Kasumi-1 (cell line): ENCODE data around the gene TPPP.
"Not testable (repeated sequence)": the region's sequence is repeated elsewhere in the genome, so short reads cannot be mapped to it uniquely, and the experiment has no call there.

Experiments used
- DNase-seq, 2 experiments: peaks; one replicate each; lab custom pipeline; 2025; lab: John Stamatoyannopoulos, UW

The TPPP gene

DNA sequence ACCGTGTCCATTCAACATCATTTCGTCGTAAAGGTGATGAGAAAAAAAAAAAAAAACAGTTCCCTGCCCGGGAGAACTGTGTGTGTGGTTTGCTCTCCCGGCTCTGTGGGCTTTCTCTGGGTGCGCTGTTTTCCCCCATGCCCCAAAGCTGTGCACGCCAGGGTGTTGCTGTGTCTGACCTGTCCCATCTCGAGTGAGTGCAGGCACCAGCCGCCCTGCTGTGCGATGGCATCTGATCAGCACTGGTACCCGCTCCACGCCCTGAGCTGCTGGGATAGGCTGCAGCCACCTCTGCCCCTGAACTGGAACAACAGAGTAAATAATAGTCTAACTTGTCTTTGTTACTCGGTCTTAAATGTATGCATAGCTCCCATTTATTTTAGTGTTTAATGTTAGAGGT is 47.7 kb downstream of the TPPP start:
- no peak for DNase-seq

DNA sequence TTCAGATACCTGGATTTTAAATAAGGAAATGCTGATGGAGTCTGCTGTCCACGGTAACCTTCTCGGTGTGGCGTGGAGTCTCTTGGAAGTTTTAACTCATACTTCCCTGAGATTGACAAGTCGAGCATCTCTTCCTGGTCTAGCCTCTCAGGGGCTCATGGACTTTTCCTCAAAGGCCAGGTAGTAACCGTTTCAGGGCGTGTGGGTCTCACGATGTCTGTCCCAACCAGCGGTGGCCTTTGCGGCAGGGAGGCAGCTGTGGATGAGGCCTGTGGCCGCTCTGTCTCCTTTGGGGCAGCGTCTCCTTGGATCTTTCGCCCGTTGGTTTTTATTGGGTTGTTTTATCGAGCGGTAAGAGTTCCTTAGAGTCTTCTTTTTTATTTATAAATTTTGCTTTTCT is 48.2 kb downstream of the TPPP start:
- no peak for DNase-seq

DNA sequence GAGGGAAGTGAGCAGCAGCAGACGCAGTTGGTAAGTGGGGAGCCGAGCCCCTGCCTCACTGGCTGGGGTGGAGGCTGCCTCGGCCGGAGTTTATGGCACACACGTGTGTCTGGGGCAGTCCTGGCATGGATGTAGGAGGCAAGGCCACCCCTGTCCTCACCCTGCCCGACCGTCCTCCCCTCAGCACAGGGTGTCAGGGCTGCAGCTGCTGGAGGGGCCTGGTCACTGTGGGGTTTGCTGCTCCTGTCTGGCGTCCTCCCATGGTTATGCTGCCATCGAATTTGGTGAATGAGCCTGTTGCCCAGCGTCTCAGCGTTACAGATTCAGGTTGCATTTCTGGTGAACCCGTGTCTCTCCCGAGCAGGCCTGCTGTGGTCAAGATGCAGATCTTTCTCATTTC is 48.6 kb downstream of the TPPP start:
- DNase-seq: no peak

DNA sequence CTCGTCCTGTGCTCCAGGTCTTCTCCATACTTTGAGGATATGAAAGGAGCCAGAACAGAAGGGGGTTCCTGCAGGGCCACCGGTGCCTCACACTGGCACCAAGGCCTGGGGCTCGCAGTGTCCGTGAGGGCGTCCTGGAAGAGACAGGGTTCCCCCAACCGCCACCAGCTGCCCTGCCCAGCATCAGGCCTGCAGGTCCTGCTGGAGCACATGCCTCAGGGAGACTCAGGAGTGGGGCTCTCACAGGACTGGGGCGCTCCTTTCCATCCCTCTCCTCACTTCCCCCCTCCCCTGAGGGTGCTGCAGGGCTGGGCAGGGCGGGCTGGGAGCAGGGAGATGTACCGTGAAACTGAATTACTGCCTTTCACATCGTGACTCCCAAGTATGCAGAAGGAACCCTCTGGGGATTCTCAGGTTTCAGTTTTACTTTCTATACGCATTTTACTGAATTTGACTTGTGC is 49.3 kb downstream of the TPPP start:
- no peak for DNase-seq

DNA sequence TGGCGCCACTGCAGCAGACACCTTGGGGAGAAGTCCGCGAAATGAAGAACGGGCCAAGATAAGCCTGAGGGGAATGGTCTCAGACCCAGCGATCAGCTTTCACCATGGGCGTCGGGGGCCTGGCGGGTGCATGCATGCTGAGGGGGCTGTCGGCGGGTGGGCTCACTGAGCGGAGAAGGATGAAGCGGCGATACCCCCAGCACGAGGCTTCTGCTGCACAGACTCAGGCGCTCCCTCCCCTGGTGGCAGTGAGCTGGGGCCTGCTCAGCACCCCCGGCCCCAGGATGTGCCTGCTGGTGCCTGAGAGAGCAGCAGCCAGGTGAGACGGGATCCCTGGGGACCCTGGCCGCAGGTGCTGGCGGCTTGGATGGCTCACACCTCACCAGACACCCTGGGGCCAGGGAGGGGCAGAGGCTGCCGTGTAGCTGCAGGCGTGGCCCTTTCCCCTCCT is 49.8 kb downstream of the TPPP start:
- no peak for DNase-seq

DNA sequence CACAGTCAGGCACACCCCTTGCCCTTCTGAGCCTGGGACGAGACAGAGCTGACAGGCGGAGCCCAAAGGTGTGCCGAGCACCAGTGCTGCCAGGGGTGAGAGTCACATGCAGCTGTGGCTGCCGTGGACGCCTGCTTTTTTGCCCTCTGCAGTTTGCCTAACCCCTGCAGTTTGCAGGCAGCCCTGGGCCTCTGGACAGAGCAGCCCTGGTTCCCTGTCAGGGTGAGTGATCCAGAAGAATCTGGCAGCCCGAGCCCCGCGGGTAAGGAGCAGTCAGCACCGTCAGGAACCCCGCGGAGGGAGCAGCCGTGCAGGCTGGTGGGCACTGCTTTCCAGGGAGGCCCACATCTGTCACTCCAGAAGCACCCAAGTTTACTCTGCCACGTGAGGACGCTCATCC is 50.7 kb downstream of the TPPP start:
- no peak for DNase-seq

DNA sequence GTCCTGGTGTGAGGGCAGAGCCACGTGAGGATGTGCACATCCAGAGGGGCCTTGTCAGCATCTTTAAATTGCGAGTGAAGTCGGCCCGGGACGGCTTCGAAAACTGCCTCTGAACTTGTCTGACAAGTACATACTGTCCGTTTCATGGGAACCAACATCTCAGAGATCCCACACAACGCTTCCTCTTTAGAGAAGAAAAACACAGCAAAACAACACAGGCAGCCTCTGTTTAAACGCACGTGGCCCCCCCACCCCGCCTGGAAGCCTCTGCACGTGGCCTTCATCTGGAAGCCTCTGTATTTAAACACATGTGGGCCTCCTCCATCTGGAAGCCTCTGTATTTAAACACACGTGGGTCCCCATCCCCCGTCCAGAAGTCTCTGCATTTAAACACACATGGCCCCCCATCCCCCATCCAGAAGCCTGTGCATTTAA is 51.8 kb downstream of the TPPP start:
- DNase-seq: no peak

DNA sequence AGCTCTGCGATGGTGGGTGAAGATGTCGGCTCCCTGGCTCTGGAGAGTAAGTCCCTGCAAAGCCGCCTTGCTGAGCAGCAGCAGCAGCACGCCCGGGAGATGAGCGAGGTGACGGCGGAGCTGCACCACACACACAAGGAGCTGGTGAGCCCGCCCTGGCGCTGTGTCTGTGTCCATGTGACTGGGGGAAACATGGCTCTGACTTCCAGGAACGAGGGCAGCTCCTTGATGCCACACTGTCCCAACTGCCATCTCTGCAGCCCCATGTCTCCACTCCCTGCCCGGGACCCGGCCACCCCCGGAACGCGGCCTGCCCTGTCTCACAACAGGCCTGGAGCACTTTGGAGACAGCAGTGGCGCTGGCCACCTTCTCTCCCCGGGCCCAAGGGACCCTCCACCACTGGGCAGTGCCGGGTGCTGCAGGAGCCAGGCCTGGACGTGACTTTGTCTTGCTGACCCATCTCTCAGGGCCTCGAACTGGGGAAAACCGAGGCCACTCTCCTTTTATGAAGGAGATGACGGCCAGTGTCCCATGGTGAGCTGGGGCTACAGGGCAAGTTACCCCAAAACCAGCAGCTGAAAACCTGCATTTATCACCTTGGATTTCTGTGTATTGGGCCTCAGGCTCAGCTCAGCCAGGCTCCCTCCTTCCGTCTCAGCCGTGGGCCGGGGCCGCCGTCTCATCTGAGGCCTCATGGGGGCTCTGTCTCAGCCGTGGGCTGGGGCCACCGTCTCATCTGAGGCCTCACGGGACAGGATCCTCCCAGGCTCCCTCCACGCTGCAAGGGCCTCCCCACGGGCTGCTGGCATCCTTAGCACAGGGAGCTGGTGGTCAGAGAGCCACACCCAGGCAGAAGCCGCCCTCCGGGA is 52.5 kb downstream of the TPPP start:
- DNase-seq: no peak

DNA sequence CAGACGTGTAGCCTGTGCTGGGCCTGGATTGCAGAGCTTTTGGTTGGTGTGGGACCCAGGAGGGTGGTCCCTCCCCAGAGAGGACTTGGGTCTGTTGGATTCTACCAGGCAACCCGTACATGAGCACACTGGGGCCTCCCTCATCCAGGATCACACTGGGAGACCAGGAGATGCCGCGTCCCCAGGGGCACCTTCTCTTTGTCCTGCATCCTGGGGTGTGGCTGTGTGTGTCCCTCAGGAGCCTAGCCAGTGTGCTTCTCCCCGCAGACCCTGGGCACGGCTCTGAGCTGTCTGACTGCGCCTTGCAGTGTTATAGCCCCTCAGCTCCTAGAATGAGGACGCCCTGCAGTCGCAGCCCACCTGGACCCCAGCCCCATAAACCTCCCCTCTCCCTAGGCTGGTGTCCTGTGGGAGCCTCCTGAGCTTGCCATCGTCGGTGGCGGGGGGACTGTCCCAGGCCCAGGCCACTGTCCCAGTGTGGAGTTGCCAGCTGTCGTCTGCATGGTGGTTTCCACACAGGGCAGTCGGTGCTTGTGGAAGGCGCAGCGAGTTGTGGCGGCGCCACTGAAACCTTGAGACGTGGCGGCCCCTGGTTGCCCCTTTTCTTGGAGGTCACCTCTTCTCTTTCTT is 53.5 kb downstream of the TPPP start:
- DNase-seq: no peak

DNA sequence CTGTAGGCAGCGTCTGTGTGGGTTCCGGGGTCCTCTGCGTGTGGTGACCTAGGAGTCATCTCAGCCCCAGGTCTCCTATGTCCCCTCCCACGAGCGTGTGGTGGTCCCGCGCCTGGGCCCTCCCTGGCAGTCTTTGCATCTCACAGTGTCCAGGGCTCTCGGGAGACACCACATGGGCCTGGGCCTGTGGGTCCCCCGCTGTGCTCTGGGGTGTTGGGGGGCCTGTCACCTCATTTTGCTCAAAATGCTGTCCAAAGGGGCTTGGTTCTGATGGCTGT is 54.0 kb downstream of the TPPP start:
- DNase-seq: no peak

DNA sequence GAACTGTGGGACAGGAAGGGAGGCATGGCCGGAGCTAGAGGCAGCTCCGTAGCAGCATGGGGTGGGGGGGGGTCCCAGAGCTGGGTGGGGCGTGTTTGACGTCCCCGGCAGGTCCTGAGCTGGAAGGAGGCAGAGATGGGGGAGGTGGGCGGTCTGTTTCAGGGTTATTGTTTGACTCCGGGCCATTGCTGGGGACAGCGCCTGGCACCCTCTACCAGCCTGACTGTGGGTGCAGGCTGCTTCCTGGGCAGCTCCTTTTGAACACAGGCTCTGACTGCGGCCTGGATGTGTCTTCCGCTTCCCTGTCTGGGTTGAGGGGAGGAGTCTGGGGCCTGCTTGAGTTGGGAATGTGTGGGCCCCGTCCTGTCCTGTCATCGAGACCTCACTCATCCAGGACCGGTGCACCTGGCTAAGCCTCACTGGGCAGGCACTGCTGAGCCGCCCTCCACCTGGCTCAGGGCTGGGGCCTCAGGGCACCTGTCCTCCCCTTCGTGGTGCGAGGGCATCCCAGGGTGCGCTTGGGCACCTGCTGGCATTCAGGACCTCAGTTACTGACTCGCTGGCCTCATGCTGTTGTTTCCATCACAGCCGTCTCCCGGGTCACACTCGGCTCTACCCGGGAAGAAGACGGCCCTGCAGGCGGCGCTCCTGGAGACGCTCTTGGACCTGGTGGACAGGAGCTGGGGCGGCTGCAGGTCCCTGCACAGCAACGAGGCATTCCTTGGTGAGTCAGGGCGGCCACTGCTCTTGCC is 54.5 kb downstream of the TPPP start:
- DNase-seq: no peak

DNA sequence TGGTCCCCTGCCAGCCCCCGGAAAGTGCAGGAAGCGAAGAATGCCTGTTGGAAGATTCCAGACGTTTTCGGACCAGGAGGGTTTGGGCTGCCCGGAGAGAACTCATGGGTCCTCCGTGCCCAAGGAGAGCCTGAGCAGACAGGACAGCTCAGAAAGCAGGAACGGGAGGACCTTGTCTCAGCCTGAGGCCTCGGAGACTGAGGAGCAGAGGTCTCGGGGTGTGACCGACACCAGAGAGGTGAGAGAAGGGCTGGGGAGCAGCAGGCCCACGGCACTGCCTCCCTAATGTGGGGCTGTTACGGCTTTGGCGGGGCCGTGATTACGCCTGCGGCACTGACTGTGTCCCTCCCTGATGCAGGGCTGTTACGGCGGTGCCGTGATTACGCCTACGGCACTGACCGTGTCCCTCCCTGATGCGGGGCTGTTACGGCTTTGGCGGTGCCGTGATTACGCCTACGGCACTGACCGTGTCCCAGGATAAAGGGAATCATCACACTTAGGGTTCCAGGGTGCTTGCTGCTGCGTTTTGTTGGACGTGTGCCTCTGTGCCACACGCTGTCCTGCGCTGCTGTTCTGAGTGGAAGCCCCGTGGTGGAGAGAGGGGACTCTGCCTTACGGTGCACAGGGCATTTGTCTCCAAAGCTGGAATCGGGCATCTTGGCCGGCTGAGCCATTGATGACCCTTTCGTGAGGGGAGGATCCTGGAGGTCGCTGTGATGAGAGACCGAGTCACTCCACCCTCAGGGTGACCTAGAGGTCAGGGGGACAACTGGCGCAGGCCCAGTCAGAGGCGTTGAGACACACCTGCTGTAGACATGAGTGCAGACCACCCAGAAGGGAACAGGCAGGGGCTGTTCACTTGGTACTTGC is 55.3 kb downstream of the TPPP start:
- DNase-seq: no peak

DNA sequence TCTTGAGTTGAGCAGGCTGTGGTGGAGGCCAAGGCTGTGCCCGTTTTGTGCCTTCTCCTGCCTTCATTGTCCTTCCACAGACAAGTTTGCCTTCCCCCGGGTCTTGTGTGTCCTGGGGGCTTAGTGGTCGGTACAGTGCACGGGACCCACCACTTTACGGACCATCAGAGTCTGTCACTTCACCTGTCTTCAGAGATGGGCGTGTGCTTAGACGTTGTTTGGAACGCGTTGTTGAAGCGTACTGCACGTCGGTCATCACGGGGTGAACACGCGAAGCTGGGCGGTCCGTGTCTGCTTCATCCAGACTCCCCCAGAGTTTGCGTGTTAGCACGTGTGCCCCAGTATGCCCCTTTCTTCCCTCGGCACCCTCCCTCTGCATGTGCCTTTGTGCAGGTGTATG is 56.2 kb downstream of the TPPP start:
- DNase-seq: no peak

DNA sequence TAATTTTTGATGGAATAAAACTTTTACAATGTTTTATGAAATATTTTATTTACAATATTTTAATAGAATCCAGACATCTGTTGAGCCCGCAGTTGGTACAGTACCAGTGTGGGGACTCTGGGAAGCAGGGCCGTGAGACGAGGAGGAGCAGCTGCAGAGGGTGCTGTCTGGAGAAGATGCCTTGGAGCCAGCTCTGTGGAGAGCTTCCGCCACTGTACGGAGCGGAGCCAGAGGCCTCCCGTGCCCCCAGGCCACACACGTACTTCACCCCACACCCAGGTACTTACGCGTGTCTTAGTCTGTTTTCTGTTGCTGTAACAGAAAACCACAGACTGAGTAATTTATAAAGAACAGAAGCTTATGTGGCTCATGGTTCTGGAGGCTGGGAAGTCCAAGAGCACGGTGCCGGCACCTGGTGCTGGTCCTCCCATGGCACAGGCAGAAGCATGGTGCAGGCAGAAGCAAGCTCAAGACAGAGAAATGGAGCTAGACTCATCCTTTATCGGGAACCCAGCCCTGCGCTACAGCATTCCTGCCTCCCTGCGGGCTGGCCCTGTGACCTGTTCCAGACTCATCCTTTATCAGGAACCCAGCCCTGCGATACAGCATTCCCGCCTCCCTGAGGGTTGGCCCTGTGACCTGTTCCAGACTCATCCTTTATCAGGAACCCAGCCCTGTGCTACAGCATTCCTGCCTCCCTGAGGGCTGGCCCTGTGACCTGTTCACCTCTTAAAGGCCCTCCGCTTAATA is 57.7 kb downstream of the TPPP start:
- no peak for DNase-seq

DNA sequence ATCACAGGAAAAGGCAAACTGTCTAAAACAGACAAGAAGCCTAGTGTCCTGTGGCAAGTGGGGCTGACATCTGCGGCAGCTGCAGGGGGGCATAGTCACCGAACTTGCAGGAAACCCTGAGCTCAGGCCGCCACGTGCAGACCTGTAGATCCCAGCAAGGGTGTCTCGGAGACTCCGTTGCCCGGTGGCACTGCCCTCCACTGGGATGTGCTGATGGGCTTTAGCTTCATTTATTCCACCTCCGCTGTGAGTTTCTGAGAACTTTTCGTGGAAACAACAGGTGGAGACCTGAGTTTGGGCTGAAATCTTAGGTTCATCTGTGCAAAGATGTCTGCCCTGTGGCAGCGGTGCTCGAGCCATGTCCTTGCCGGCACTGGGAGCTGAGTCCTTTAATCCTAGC is 59.0 kb downstream of the TPPP start:
- DNase-seq: no peak

DNA sequence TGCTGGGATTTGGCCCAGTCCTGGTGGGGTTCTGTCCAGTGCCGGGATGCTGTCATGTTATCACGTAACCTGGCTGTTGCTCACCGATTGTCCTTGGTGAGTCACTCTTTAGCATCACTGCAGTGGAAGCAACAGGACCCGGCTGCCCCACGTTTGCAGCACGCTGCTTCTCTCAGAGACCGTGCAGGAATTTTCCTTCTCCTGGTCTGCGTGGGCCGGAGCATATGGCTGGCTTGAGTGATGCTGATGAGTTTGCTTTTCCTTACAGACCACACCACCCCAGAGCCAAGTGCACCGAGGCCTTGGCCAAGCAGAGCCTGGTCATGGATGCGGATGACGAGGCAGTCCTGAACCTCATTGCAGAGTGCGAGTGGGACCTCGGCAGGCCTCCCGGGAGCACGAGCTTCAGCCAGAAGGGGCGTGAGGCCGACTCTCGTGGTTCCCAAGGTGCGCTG is 59.6 kb downstream of the TPPP start:
- no peak for DNase-seq

DNA sequence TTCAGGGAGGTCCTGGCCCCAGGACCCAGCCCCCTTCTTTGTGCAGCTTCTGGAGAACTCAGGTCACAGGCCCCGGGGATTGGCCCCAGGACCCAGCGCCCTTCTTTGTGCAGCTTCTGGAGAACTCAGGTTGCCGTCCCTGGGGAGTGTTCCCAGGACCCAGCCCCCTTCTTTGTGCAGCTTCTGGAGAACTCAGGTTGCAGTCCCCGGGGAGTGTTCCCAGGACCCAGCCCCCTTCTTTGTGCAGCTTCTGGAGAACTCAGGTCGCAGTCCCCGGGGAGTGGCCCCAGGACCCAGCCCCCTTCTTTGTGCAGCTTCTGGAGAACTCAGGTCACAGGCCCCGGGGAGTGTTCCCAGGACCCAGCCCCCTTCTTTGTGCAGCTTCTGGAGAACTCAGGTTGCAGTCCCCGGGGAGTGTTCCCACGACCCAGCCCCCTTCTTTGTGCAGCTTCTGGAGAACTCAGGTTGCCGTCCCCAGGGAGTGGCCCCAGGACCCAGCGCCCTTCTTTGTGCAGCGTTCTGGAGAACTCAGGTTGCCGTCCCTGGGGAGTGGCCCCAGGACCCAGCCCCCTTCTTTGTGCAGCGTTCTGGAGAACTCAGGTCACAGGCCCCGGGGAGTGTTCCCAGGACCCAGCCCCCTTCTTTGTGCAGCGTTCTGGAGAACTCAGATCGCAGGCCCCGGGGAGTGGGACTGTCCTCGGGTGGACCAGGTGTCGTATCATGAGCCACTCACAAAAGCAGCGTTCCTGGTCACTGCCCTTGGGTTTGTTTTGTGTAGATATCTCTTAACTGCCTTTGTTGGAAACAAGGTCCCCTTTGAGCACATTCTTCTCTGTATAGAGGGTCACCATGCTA is 64.6 kb downstream of the TPPP start:
- not testable (repeated sequence) for DNase-seq

DNA sequence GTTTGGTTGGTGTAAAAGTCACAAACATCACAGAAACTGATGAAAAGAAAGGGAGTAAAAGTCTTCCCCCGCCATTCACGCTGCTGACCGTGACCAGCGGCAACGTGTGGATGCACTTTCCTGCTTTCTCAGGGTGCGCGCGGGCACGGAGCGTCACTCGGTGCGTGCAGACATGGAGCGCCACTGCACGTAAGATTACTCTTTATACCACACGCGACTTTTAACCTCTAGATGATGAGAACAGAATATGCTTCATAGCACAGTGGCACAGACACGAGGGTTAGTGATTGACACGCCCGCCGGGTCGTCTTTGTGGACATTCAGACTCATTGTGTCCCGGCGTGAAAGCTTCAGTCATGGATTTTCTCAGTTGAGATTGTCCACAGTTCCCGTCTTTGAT is 65.3 kb downstream of the TPPP start:
- no peak for DNase-seq

DNA sequence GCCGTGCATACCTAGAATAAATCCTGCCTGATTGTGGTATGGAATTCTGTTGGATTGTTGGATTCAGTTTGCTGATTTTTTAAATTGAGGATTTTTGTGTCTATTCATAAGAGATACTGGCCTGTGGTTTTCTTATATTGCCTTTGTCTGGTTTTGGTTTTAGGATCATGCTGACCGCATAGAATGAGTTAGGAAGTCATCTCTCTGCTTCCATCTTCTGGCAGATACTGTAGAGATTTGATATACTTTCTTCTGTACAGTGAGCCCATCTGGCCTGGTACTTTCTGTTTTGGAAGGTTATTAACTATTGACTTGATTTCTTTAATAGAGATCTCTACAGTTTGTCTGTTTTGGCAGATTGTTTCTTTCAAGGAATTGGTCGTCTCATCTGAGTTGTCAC is 66.3 kb downstream of the TPPP start:
- DNase-seq: no peak

DNA sequence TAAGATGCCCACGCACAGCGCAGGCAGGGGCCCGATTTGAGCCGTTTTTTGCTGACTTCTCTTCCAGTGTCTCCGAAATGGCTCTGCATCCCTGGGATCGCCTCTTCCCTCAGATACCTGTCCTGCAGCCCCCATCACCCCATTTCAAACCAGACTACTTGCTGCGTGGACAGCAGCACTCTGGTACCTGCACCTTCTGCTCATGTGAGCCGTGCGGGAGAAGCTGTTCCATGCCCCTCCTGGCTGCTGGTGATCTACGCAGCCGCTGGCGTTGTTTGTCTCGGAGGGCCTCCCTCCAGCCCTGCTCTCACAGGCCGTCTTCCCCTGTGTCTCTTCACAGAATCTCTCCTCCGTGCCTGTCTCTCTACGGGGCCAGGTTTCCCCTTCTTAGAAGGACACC is 67.6 kb downstream of the TPPP start:
- no peak for DNase-seq

DNA sequence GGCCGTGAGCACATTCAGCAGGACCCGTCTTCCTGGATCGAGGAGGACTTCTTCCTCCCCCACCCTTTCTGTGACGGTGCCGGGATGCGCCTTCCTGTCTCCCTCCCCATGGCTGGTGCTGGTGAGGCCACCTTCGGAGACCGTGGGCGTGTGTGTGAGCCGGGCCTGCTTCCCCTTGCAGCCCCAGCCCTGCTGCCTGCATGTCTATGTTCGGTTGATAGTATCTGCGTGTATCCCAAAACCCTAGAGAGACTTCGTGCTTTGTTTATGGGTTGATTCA is 68.3 kb downstream of the TPPP start:
- no peak for DNase-seq
